Hematopoietic multipotent progenitor cell treated with erythropoietin and hydrocortisone succinate and interleukin-3 and kit ligand, for 4 days (in vitro differentiated cells): ENCODE data around the gene CDC123.
"Not testable (repeated sequence)": the region's sequence is repeated elsewhere in the genome, so short reads cannot be mapped to it uniquely, and the experiment has no call there.

Source experiments
- DNase-seq: peaks from one replicate; pipeline ENCODE4 v3.0.0-alpha.2; 2015

The CDC123 gene

DNA sequence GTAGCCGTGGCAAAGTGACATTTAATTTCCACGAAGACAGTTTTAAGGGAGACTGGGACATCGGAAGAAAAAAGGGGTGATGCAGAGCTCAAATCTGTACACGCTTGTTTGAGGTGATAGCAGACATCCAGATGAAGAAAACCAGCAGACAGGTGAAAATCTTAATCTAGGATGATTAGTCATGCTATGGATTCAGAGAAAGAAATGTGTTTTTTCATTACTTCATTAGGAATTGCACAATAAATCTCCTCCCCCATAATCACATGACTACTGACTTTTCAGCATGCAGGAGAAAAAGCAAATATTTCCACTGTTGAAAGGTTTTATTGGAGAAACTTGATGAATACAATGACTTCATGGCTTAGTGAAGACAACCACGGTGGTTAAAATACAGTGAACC lies 2.8 kb upstream of the CDC123 start:
- DNase-seq: no peak

- DNase-seq: peak; percentile 62
These were observed 1.2 kb upstream of the CDC123 start for GRCh38 chr10:12194752-12195271.

- no peak for DNase-seq
These were observed 746 bp upstream of the CDC123 start for GRCh38 chr10:12195281-12195602.

DNA sequence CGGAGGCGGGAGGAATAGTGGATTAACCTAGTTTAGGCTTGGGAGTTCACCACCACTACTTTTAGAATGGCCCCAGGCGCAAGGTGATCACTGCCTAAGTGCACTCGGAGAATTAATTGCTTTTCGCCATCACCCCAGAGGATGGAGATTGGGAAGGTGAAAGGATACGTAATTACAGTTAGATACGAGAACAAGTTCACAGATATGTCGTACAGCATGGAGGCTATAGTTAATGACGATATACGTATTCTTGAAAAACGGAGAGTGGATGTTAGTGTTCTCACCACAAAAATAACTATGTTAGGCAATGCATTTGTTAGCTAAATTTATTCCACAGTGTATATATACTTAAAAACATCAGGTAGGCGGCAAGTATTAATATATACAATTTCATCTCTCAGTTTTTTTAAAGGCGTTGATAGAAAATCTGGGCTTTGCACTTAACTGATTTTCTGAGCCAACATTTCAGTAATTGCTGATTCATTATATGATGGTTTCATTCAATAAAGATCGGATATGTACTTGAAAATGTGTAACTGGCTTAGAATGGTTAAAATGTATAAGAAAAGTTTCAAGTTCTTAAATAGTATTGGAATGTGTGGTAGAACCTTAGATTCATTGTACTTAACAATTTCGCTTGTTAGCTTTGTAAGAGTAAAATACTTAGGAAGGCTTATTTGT lies 683 bp downstream of the CDC123 start:
- DNase-seq: no peak

GRCh38 chr10:12198156-12198555 lies 2.2 kb downstream of the CDC123 start:
- DNase-seq: no peak

DNA sequence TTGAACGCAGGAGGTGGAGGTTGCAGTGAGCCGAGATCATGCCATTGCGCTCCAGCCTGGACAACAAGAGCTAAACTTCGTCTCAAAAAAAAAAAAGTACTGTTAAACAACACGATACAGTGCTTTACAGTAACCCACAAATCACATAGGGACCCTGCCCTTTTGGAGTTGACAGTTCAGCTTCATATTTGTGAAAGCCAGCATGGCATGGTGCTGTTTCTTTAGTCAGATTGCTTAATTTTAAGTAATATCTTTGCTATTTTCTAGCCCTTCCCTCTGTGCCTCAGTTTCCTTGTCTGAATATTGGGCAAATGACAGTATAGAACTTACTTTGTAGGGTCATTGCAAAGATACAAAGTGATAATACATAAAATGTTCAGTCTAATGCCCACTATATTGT lies 4.9 kb downstream of the CDC123 start:
- DNase-seq: no peak

GRCh38 chr10:12201543-12201942 lies 5.6 kb downstream of the CDC123 start:
- DNase-seq: no peak

DNA sequence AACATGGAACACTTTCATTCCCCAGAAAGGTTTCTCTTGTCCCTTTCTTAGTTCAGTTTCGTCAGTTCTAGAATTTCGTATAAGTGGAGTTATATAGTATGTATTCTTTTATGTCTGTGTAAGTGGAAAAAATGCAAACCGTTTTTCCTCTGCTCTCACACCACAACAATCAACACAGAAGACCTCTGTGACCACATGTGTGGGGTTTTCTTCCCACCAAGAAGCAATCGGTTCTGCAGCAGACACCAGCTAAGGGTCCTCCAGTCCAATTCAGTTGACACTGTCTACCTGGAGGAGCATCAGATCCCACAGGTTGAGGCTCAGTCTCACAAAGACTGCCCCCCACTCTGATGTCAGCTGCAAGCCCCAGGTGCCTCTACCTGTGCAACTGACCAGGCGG lies 6.2 kb downstream of the CDC123 start:
- no peak for DNase-seq

DNA sequence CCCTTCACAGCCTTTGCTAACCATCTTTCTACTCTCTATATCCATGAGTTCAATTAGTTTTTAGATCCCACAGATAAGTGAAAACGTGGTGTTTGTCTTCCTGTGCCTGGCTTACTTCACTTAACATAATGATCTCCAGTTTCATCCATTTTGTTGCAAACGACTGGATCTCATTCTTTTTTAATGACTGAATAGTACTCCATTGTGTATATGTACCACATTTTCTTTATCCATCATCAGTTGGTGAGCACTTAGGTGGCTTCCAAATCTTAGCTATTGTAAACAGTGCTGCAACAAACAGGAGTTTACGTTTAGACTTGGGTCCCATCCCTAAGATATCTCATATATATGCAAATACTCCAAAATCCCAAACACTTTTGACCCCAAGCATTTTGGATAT lies 9.1 kb downstream of the CDC123 start:
- no peak for DNase-seq

DNA sequence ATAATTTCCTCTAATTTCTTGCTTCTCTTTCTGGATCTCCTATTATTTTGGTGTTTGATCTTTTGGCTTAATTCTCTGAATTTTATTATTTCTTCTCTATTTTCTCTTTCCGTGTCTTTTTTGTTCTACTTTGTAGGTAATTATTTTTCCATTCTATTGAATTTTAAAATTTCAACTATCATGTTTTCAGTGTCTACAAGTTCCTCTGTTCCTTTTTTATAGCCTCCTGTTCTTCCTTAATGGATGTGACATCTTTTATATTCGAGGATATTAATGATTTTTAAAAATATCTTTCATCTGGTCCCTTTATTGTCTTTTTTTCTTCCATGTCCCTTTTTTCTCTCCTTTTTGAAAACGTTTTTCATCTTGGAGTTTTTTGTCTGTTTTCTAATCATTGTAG lies 11.1 kb downstream of the CDC123 start:
- no peak for DNase-seq

GRCh38 chr10:12208460-12208859 lies 12.5 kb downstream of the CDC123 start:
- peak; percentile 73 for DNase-seq

GRCh38 chr10:12212454-12212853 lies 16.5 kb downstream of the CDC123 start:
- no peak for DNase-seq

DNA sequence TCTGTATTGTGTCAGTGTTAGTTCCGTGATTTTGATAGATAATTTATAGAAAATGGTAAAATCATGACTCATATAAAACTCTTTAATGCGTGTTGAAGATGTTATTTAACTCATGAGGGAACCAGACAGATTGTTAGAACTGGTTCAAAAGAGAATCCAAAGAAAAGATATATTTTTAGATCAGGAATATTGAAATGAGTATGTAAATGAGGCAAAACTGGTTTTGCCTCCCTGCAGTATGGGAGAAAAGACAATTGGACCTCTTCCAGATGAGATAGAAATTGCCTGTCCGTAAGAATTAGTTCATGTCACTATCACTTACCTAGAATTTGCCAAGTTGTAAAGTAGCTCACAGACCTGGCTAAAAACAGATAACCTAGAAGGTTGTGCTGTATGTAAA lies 17.6 kb downstream of the CDC123 start:
- no peak for DNase-seq

- no peak for DNase-seq
These were observed 18.1 kb downstream of the CDC123 start for GRCh38 chr10:12214093-12214492.

DNA sequence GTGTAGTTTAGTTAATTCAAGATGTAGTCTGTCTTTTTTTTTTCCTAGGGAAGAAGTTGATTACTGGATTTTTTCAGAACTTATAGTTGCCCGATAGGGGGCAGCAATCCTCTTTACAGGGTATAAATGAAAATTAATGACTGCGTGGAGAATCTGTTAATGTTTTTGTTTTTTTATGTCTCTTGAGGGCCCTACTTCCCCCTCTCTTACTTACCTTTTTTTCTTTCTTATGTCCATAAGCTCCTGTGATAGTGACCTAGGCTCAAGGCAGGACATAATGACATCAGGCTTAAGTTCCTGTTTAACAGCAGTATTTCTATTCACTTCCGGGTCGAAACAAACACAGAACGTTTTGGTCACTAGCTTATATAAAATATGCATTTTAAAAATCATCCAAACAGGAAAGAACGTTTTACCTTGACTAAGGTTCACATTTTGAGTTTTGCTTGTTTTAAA lies 18.8 kb downstream of the CDC123 start:
- peak; percentile 88 for DNase-seq

DNA sequence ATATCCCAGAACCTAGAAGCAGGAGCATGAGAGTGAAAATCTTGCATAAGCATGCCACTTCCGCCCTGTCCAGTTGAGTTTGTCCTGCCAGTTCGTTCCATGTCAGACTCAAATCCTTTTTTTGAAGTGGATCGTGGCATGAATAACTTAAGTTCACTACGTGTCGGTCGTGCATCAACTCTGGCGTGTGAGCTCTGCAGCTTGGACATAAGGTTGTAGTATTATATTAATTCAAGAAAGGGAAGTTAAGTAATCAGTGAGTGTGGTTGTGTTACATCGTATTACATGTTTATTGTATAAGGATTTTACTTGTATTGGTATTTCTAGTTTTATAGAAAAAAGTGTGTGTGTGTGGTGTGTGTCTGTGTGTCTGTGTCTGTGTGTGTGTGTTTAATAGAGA lies 23.0 kb downstream of the CDC123 start:
- DNase-seq: no peak

DNA sequence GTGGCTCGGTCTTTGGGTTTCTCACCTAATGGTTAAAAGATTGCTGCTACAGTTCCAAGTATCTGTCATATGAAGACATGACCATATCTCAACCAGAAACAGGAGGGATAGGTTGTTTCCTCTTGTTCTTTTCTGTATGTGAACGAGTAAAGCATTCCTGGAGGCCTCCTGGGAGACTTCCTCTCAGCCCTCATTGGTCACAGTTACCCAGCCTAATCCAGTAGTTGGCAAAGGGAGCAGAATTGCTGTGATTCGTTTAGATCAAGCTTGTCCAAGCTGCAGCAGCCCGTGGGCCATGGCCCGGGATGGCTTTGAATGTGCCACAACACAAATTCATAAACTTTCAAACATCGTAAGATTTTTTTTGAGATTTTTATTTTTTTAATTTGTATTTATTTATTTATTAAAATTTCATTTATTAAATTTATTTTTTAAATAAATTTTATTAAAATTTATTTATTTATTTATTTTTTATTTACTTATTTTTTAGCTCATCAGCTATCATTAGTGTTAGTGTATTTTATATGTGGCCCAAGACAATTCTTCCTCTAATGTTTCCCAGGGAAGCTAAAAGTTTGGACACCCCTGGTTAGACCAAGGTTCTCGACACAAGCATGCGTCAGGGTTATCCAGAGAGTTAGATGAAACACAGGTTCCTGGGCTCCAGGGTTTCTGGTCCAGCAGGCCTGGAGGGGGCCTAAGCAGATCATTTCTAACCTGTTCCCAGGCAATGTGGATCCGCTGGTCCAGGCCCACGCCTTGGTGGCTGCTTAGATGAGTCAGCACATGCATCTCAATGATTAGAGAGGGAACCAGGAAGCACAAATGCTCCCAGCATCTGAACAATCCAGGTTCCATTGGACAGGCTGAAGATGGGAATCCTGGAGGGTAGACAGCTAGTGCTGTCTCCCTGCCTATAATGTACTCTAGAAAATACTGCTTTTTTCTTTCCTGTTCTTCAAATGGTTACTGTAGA lies 25.6 kb downstream of the CDC123 start:
- DNase-seq: peak; percentile 60

DNA sequence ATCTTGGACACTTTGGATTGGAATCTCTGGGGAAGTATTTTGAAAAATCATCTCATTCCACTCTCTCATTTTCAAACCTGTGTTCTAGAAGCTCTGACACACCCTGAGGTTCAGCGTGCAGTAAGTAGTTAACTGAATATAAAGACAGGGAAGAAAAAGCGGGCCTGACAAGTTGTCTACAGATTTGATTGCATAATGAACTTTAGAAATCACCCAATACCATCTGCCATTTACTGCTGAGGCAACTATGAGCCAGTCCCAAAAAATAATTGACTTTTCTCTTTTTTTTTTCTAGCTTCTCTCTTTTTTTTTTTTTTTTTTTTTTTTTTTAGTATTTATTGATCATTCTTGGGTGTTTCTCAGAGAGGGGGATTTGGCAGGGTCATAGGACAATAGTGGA lies 29.5 kb downstream of the CDC123 start:
- DNase-seq: no peak

DNA sequence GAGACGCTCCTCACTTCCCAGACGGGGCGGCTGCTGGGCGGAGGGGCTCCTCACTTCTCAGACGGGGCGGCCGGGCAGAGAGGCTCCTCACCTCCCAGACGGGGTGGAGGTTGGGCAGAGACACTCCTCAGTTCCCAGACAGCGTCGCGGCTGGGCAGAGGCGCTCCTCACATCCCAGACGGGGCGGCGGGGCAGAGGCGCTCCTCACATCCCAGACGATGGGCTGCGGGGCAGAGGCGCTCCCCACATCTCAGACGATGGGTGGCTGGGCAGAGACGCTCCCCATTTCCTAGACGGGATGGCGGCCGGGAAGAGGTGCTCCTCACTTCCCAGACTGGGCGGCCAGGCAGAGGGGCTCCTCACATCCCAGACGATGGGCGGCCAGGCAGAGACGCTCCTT lies 30.4 kb downstream of the CDC123 start:
- not testable (repeated sequence) for DNase-seq

- no peak for DNase-seq
These were observed 32.9 kb downstream of the CDC123 start for GRCh38 chr10:12228851-12229250.

- DNase-seq: not testable (repeated sequence)
These were observed 38.7 kb downstream of the CDC123 start for GRCh38 chr10:12234687-12235086.

- no peak for DNase-seq
These were observed 39.2 kb downstream of the CDC123 start for GRCh38 chr10:12235116-12235694.

DNA sequence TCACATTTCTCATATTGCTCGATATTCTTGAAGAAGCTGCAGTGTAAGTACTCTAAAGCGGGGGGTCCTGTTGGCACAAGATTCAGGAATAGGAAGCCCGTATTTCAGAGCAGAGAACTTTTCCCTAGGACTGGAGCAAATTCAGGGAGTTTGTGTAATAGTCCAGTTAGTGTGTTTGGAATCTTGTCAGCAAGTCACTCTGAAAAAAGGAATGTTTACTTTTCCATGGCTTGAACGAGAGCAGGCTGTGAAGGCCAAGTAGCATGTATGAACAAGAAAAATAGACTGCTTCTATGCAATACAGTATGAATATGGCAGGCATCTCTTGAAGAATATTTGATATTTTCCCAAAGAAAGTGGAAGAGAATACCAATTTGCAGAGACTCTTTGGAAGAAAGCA lies 39.8 kb downstream of the CDC123 start:
- no peak for DNase-seq
